ENCODE results near the gene ST6GAL1.

GRCh38 chr3:186942168-186942567 is 11.8 kb downstream of the ST6GAL1 start:
- no peak for TF ChIP-seq CTCF (IDR thresholded peaks at IDR 0.05)
- no peak for TF ChIP-seq POLR2A (IDR thresholded peaks at IDR 0.05)

Data from upper lobe of left lung (tissue), 4 donors.